ENCODE data around the gene ATRN. TPM values are rescaled to one million over a fixed set of nuclear protein-coding genes. Genes with fewer than 3 reads are reported as not detected.

The ATRN gene
- total and polyA plus RNA-seq, 2 donors (not counting 3 experiments of a cell fraction or from before 2014, with no cell fraction given) = 32.3 to 33.1 TPM

DNA sequence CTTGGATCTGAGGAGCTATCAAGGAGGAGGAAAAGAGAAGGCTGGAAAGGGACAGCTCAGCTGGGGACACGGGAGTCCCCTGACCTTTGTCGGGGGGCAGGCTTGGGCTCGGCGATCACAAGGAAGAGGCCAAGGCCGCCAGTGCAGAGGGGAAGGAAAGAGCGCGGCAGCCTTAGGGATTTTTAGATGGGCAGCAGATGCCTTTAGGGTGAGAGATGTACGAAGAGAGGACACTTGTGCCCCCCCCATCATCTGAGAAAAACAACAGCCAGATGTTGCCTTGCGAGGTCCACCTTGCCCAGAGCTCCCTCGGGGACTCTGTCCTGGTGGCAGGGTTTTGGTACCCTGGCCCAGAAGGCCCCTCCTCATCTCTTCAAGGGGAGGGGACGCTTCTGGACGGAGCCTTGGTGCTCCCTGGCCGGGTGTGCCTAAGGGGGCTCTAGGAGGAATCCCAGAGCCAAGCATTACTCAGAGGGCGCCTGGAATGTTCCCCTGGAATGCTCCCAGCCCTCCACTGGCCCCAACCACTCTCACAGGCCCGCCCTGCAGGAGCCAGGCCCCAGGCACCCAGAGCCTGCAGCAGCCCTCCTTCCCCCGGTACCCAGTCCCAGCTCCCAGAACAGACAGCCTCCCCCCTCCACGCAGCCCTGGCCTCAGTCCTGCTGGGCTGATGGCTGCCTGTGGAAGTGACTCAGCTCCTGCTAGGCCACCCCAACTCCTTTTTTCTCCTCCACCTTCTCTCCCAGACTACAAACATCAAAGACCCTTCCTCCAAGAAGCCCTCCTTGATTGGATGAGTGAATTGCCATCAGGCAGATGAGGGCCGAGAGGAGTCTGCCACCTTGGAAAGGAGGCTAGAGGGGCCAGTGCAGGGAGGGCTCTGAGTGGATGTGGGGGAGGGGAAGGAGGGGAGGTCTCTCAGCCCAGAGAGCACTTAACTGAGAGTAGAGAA is 209.2 kb downstream of the ATRN start:
- Histone ChIP-seq H3K79me2 (ENCODE audit: control insufficient read depth, insufficient read depth, low read length) (no peaks in the 10 kb centered on the region), H3K4me2 (ENCODE audit: insufficient read depth, low read length) (no peak overlapping the region), H3K9me3 (replicated peaks; ENCODE audit: control insufficient read depth, insufficient read depth, low read length) (no peaks in the 10 kb centered on the region), H3K9me1 (replicated peaks; ENCODE audit: control insufficient read depth, extremely low read depth, insufficient read depth, low read length) (no peaks in the 10 kb centered on the region), H3K27me3 (ENCODE audit: control insufficient read depth in 2 of 2, insufficient read depth in 2 of 2, low read length in 2 of 2) (peaks cover 25 to 33% of the 10 kb centered on the region in 2 experiments), H3K9ac (replicated peaks; ENCODE audit: extremely low read depth, insufficient read depth, low read length) (no peak overlapping the region), H2AFZ (ENCODE audit: low read depth, low read length) (no peak overlapping the region), H3K4me3 (replicated peaks in 1 of 3; ENCODE audit: insufficient read depth in 1 of 3, low read depth in 1 of 3, low read length in 3 of 3) (no peak overlapping the region), H4K20me1 (replicated peaks; ENCODE audit: control insufficient read depth, extremely low read depth, insufficient read depth, low read length) (no peaks in the 10 kb centered on the region), H3K36me3 (ENCODE audit: control insufficient read depth in 2 of 2, extremely low read depth in 1 of 2, insufficient read depth in 2 of 2, low read length in 2 of 2) (no peaks in the 10 kb centered on the region), H3K27ac (ENCODE audit: insufficient read depth, low read depth, low read length) (no peak overlapping the region), H3K4me1 (ENCODE audit: control insufficient read depth, extremely low read depth, insufficient read depth, low read length) (no peaks in the 10 kb centered on the region)
- DNase-seq (ENCODE audit: low read depth, low spot score) = no peak
- ChIA-PET POLR2A (no interaction called here), CTCF (interaction anchor here (0.7 to 7.1 kb wide), 3 partner anchors 11 to 32 kb away, joined by 3 to 346 read pairs (median 5); partner anchors contain the start of gene SIGLEC1)
- no TSS peak for BruUV-seq (replicated peaks)
- dilution Hi-C loops (cut with MboI; ENCODE audit: extremely low pct_ligation_motif_present, low sequenced_read_pairs) = no loop called here
- FAIRE-seq = no peak
- TF ChIP-seq JUN (IDR thresholded peaks at IDR 0.05; ENCODE audit: borderline replicate concordance, insufficient read depth, insufficient read length, low read depth) (no peak), FOS (IDR thresholded peaks at IDR 0.05; ENCODE audit: borderline replicate concordance, insufficient read depth, low read length) (no peak), POLR2AphosphoS5 (IDR thresholded peaks at IDR 0.05; ENCODE audit: insufficient read depth, low read depth, low read length) (no peak), MYC (IDR thresholded peaks at IDR 0.05; ENCODE audit: low read depth, low read length) (no peak), POLR2A (IDR thresholded peaks at IDR 0.05; ENCODE audit: low read depth, low read length) (no peak), GATA2 (IDR thresholded peaks at IDR 0.05; ENCODE audit: insufficient read depth, insufficient read length, low read depth, low read length) (no peak), EZH2 (IDR thresholded peaks at IDR 0.05; ENCODE audit: borderline replicate concordance, low read depth, low read length, severe bottlenecking) (no peak)
- TF ChIP-seq, protein P1, sequence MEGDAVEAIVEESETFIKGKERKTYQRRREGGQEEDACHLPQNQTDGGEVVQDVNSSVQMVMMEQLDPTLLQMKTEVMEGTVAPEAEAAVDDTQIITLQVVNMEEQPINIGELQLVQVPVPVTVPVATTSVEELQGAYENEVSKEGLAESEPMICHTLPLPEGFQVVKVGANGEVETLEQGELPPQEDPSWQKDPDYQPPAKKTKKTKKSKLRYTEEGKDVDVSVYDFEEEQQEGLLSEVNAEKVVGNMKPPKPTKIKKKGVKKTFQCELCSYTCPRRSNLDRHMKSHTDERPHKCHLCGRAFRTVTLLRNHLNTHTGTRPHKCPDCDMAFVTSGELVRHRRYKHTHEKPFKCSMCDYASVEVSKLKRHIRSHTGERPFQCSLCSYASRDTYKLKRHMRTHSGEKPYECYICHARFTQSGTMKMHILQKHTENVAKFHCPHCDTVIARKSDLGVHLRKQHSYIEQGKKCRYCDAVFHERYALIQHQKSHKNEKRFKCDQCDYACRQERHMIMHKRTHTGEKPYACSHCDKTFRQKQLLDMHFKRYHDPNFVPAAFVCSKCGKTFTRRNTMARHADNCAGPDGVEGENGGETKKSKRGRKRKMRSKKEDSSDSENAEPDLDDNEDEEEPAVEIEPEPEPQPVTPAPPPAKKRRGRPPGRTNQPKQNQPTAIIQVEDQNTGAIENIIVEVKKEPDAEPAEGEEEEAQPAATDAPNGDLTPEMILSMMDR (IDR thresholded peaks at IDR 0.05; ENCODE audit: extremely low read depth in 1 of 2, insufficient read depth in 1 of 2, low read depth in 1 of 2, low read length in 2 of 2) = no peak
- TF ChIP-seq, protein P2, sequence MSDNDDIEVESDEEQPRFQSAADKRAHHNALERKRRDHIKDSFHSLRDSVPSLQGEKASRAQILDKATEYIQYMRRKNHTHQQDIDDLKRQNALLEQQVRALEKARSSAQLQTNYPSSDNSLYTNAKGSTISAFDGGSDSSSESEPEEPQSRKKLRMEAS (IDR thresholded peaks at IDR 0.05; ENCODE audit: insufficient read depth, insufficient read length) = no peak
- intact Hi-C loops (cut with micrococcal nuclease) = loop anchor here (5.0 kb wide), 1 partner anchor 72 kb away; no protein-coding TSS in a partner anchor
